NCI-H2171 treated with DMSO at 0.1 percent for 48 hours (cell line): ENCODE measurements around the gene PTPN1.
"Not testable (repeated sequence)": the region's sequence is repeated elsewhere in the genome, so short reads cannot be mapped to it uniquely, and the experiment has no call there.

Source experiments
- DNase-seq: peaks from one replicate; lab custom pipeline; 2025; lab: John Stamatoyannopoulos, UW

Gene PTPN1

GRCh38 chr20:50610212-50610718 is 100.1 kb downstream of the PTPN1 start:
- no peak for DNase-seq

GRCh38 chr20:50611128-50611810 is 101.1 kb downstream of the PTPN1 start:
- no peak for DNase-seq

DNA sequence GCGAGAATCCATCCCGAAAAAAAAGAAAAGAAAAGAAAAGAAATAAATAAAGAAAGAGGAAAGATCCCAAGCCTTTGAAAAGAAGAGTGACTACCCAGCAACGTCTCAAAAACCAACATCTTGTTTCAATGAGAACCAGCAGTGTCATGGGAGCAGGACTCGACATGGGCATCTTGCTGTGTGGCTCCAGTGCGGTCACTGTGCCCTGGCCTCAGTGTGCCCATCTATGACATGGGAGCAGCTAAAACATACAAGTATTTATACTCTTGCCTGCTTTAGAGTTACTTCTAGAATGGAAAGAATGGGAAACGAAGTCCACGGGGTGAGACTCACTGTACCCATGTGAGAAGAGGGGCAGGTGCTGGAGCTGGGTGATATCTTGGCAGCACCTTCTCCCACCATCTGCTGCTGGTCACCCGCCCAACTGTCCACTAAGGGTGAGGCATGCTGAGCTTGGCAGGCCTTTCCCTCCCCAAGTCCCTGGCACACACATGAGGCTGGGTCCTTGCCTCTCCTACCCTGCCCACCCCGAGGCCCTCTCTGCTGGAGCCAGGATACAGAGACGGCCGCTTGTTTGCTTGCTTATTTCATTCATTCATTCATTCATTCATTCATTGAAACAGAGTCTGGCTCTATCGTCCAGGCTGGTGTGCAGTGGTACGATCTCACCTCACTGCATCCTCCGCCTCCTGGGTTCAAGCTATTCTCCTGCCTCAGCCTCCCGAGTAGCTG is 103.4 kb downstream of the PTPN1 start:
- no peak for DNase-seq

DNA sequence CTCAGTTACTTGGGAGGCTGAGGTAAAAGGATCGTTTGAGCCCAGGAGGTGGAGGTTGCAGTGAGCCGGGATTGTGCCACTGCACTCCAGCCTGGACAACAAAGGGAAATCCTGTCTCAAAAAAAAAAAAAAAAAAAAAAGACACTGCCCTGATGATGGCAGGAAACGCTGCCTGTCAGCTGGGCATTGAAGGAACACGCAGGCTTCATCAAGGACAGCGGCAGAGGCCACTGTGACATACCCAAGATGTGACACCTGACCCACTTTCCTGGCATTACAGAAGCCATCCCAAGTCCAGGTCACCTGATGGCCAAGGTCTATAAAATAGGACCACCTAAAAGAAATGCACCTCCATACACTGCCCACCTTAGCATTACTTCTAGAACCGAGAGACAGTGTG is 105.2 kb downstream of the PTPN1 start:
- no peak for DNase-seq

- DNase-seq: no peak
Measured at GRCh38 chr20:50617022-50617421, 106.8 kb downstream of the PTPN1 start.

- no peak for DNase-seq
Measured at GRCh38 chr20:50618537-50618936, 108.4 kb downstream of the PTPN1 start.

DNA sequence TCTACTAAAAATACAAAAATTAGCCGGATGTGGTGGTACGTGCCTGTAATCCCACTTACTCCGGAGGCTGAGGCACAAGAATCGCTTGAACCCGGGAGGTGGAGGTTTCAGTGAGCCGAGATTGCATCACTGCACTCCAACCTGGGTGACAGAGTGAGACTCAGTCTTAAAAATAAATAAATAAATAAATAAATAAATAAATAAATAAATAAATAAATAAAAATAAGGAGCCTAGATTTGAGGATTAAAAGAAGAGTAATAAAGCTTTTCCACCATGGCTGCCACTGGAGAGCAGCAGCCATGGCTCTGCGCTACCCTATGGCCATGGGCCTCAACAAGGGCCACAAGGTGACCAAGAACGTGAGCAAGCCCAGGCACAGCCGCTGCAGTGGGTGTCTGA is 110.3 kb downstream of the PTPN1 start:
- not testable (repeated sequence) for DNase-seq

GRCh38 chr20:50621068-50621665 is 111.0 kb downstream of the PTPN1 start:
- DNase-seq: no peak

DNA sequence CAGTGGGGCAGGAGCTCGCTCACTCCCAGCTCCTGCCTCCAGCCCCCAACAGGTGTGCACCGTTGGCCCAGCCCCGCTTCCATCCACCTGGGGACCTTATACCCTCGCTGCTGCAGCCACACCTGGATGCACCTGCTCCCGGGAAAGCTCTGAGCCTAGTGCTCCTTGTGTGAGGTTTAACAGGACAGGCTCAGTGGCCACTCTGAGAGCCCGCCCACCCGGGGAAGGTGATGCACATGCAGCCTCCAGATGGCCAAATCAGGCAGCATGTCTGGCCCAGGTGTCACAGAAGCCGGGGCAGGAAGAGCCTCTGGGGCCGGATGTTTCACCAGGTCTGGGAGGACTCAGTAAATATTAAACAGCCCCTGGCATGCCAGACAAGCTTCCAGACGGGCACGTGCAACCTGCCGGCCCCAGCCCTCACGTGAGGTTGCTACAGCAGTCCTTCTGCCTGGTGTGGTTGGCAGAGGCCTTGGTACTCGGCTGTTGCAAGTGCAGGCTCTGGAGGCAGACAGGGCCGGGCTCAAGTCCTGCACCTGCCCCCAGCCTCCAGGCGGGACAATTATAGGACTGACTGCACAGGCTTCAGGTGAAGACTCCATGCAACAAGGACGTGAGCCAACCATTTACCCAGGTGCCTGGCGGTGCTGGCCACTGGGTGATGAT is 114.3 kb downstream of the PTPN1 start:
- peak; percentile 94 for DNase-seq

DNA sequence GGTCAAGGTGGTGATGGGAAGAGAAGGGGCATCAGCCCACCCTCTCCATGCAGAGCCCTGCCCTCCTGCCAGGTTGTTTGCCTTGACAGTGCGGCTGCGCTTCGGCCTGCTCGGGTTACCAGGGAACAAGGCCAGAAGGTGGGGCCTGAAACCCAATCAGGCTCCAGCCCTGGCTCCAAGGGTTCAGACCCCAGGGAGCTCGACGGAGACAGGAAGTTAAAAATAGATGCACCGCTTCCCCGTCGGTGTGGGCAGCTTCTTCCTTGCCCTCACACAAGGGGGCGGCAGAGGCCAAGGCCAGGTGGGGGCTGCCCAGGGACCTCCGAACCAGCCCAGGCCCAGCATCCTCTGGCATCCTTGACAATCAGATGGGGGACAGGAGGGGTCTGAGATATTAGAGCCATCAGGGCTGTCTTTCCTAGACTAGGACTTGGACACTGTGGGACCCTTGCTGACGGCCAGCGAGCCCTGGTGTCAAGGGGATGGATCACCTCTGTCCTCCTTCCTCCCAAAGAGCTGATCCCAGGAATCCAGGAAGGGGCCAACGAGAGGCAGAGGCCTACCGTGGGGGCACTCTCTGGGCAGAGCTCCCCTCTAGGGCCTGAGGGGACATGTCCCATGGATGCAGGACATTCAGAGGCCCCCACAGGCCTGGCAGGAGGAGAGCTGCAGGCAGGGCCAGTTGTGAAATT is 115.9 kb downstream of the PTPN1 start:
- peak; percentile 92 for DNase-seq

GRCh38 chr20:50627747-50628146 is 117.6 kb downstream of the PTPN1 start:
- DNase-seq: no peak

DNA sequence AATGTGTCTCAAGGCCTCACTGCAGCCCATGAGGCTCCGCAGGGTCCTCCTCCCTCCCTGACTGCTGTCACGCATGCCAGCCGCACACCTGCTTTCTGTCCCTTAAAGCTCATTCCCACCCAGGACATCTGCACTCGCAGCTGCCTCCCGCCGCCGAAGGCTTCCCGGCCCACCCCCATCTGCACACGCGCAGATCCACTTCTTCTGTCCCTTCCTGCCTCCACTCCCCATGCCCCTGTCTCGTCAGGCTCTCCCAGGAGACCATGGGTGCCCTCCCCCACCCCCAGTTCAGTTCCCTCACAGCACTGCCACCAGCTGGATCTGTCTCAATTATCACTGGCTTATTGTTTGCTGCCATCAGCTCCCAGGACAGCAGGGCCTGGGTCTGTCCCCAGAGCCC is 118.1 kb downstream of the PTPN1 start:
- DNase-seq: peak; percentile 94

DNA sequence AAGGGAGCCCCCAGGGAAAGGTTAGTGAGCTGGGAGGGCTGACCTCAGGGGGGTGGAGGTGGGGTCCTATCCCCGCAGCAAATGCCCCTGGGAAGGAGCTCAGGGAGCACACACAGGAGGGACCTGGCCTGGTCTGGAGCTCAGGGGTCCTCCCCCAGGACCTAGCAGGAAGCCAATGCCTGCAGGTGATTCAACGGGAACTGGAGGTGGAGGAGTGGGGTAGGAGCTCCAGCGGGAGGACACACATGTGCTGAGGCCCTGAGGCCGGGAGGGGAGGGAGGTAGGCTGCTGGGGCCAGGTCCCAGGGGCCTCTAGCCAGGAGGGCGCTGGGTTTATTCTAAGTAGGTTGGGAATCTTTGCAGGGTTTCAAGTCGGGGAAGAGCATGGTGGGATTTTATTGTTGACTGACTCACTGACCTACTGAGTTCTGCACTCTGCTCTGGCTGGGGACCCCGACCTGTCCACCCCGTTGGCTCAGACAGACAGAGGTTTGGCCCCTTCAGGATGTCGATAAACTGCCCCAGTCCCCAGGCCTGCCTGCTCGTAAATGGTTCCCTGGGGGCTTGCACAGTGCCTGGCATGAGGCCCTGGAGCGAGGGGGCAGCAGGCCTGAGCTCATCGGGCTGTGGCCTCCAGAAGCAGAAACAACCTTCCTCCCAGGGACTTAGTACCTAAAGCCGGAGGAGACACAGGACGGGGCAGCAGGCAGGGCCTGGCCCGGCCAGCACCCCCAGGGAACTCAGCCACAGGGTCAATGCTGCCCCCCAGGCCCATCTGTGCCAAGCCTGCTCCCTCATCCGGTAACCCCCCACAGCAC is 118.9 kb downstream of the PTPN1 start:
- peak; percentile 68 for DNase-seq

DNA sequence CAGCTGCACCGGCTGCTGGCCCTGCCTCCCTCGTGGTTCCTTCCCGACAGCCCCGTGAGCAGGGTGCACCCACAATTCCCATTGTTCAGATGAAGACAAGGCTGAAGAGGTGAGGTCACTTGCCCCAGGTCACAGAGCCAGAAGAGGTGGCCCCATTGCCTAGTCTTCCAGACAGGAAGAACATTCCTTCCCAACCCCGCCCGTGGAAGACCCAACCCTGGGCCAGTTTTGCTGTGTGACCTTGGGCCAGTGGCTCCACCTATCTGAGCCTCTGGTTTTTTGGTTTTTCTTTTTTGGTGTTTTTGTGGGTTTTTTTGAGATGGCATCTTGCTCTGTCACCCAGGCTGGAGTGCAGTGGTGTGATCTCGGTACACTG is 119.5 kb downstream of the PTPN1 start:
- DNase-seq: no peak

- DNase-seq: no peak
Measured at GRCh38 chr20:50630578-50631263, 120.5 kb downstream of the PTPN1 start.

DNA sequence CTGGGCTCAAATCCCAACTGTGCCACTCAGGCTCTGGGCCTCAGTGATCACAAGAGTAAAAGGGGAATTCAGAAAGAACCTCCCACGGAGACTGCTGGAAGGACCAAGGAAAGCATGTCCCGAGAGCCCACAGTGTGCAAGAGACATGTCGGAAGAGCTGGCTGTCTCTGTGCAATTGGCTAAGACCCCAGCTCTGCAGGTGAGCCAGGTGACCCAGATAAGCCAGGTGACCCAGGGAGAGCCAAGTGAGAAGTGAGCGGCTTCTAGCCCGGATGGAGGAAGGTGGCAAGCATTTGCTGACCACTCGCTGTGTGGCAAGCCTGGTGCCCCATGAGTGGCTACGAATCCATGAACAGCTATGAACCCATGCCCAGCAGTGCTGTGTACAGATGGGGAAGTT is 122.1 kb downstream of the PTPN1 start:
- DNase-seq: no peak

DNA sequence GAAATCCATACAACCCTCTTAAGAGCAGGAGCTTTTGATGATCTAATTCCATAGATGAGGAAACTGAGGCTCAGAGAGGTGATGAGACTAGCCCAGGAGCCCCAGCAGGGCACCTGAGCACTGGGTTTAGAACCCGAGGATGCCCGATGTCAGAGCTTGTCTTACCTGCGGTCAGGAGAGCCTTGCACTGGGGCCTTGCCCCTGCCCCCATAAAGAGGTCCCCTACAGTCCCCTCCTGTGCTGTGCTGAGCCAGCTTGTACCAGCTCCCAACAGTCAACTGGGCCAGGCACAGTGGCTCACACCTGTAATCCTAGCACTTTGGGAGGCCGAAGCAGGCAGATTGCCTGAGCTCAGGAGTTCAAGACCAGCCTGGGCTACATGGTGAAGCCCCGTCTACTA is 122.5 kb downstream of the PTPN1 start:
- no peak for DNase-seq

GRCh38 chr20:50633361-50633760 is 123.2 kb downstream of the PTPN1 start:
- no peak for DNase-seq

DNA sequence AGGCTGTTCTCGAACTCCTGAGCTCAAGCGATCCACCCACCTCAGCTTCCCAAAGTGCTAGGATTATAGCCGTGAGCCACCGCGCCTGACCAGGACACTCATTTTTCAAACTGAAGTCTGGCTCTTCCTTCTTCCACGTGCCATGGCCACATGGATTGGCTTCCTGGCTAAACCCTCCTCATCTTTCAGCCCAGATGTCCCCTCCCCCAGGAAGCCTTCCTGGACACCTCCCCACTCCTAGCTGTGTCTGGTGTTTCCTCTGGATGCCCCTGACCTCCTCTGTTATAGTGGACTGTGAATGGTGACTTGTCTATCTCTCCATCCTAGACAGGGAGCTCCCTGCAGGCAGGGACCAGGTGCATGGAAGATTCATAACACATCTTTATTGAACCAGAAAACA is 124.0 kb downstream of the PTPN1 start:
- DNase-seq: no peak
